Peyer's patch (tissue), 4 donors: ENCODE results near the gene DIAPH2.

Experiments
- POLR2A ChIP-seq, 2 donors: fragments of 450-650 bp; IDR thresholded peaks; one replicate each; pipeline ENCODE4 v1.5.1; 2017; ENCODE audit warnings: antibody characterized with exemption in 2 of 2, mild to moderate bottlenecking in 2 of 2, moderate library complexity in 2 of 2
- TF ChIP-seq, protein P1 (sequence below), 6 experiments: fragments of 450-650 bp in 4 of 6; fragments of 200-600 bp in 2 of 6; sonication (generic) in 1 of 6; IDR thresholded peaks; one replicate each; pipeline ENCODE4 v1.5.1; 2017 to 2019; ENCODE audit warnings: antibody characterized with exemption in 6 of 6, mild to moderate bottlenecking in 3 of 6, moderate library complexity in 1 of 6

DNA sequence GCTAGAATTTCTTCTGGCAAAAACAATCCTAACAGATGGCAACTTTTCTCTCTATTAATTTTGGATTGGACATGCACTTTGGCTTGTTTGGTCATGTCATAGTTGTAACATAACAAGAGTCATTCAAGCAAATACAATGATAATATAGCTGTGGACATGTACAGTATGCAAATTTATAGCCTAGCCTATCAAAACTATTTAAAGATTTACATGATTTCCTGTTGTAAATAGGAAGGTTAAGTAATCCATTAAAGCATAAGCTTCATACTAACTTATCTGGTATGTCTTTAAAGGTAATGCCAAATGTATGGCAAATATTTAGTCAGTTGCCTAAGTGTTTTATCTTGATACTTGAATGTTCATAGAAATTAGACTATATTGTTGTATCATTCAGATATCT lies 244.4 kb downstream of the DIAPH2 start:
- TF ChIP-seq, protein P1, sequence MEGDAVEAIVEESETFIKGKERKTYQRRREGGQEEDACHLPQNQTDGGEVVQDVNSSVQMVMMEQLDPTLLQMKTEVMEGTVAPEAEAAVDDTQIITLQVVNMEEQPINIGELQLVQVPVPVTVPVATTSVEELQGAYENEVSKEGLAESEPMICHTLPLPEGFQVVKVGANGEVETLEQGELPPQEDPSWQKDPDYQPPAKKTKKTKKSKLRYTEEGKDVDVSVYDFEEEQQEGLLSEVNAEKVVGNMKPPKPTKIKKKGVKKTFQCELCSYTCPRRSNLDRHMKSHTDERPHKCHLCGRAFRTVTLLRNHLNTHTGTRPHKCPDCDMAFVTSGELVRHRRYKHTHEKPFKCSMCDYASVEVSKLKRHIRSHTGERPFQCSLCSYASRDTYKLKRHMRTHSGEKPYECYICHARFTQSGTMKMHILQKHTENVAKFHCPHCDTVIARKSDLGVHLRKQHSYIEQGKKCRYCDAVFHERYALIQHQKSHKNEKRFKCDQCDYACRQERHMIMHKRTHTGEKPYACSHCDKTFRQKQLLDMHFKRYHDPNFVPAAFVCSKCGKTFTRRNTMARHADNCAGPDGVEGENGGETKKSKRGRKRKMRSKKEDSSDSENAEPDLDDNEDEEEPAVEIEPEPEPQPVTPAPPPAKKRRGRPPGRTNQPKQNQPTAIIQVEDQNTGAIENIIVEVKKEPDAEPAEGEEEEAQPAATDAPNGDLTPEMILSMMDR (IDR thresholded peaks at IDR 0.05), result no peak
- no peak for TF ChIP-seq POLR2A (IDR thresholded peaks at IDR 0.05)
